GM12878 (cell line): ENCODE measurements around the gene SBK2. TPM values are rescaled to one million over a fixed set of nuclear protein-coding genes. Genes with fewer than 3 reads are reported as not detected.

Source experiments
- BHLHE40 ChIP-seq, 2 experiments: fragments of 450-650 bp in 1 of 2; IDR thresholded peaks; 2 replicates each; pipeline ENCODE4 v1.6.1; 2011 to 2017; ENCODE audit warnings: low read depth in 2 of 2, borderline replicate concordance in 1 of 2, improper control_type of control experiment in 1 of 2, low read length in 1 of 2, mild to moderate bottlenecking in 1 of 2
- CREB1 ChIP-seq: IDR thresholded peaks from 2 replicates; pipeline ENCODE4 v1.6.1; 2012; ENCODE audit warnings: low read depth, mild to moderate bottlenecking, inconsistent platforms
- ESRRA ChIP-seq: IDR thresholded peaks from 2 replicates; pipeline ENCODE4 v1.6.1; 2012; ENCODE audit warnings: mild to moderate bottlenecking, low read length, improper control_type of control experiment
- EZH2 ChIP-seq: IDR thresholded peaks from 2 replicates; pipeline ENCODE4 v1.6.1; 2012; ENCODE audit warnings: low read depth, mild to moderate bottlenecking, control low read depth, inconsistent platforms, low read length, borderline replicate concordance; ENCODE audit not compliant: control insufficient read depth
- HDAC2 ChIP-seq: fragments of 200-600 bp; sonication (generic); IDR thresholded peaks from 2 replicates; pipeline ENCODE4 v1.6.1; 2017
- JUNB ChIP-seq: IDR thresholded peaks from 2 replicates; pipeline ENCODE4 v1.6.1; 2016; ENCODE audit warnings: antibody characterized with exemption, mild to moderate bottlenecking
- MXI1 ChIP-seq: fragments of 150-350 bp; IDR thresholded peaks from 2 replicates; pipeline ENCODE4 v1.6.1; 2011; ENCODE audit warnings: low read depth, mild to moderate bottlenecking, inconsistent platforms, low read length, improper control_type of control experiment
- NR2C2 ChIP-seq: IDR thresholded peaks from 2 replicates; pipeline ENCODE4 v1.6.1; 2011; ENCODE audit warnings: borderline replicate concordance, low read depth; ENCODE audit not compliant: control insufficient read depth, insufficient read length
- PAX8 ChIP-seq: fragments of 450-650 bp; IDR thresholded peaks from 2 replicates; pipeline ENCODE4 v1.6.1; 2017; ENCODE audit warnings: mild to moderate bottlenecking, moderate library complexity
- RAD51 ChIP-seq: fragments of 450-650 bp; IDR thresholded peaks from 2 replicates; pipeline ENCODE4 v1.6.1; 2016; ENCODE audit warnings: moderate library complexity, mild to moderate bottlenecking, inconsistent platforms
- RCOR1 ChIP-seq: conservative IDR thresholded peaks from 2 replicates; pipeline ENCODE4 v1.6.1; 2012; ENCODE audit warnings: low read depth, low read length, improper control_type of control experiment
- REST ChIP-seq: IDR thresholded peaks from 2 replicates; pipeline ENCODE4 v1.6.1; 2012; ENCODE audit warnings: mild to moderate bottlenecking, low read depth, low read length
- SIN3A ChIP-seq: IDR thresholded peaks from 2 replicates; pipeline ENCODE4 v1.6.1; 2012; ENCODE audit warnings: low read depth, low read length, improper control_type of control experiment
- SMARCA5 ChIP-seq: fragments of 450-650 bp; IDR thresholded peaks from 2 replicates; pipeline ENCODE4 v1.6.1; 2017; ENCODE audit warnings: mild to moderate bottlenecking
- SUZ12 ChIP-seq: fragments of 200-600 bp; sonication (generic); IDR thresholded peaks from one replicate; pipeline ENCODE4 v1.6.1; 2018; ENCODE audit warnings: antibody characterized with exemption, mild to moderate bottlenecking; ENCODE audit not compliant: unreplicated experiment
- YBX1 ChIP-seq: fragments of 450-650 bp; IDR thresholded peaks from 2 replicates; pipeline ENCODE4 v1.6.1; 2016; ENCODE audit warnings: antibody characterized with exemption
- ZNF207 ChIP-seq: fragments of 450-650 bp; IDR thresholded peaks from 2 replicates; pipeline ENCODE4 v1.6.1; 2014; ENCODE audit warnings: antibody characterized with exemption, mild to moderate bottlenecking, borderline replicate concordance
- ZNF384 ChIP-seq: IDR thresholded peaks from 2 replicates; pipeline ENCODE4 v1.6.1; 2012; ENCODE audit warnings: low read depth, mild to moderate bottlenecking, low read length, improper control_type of control experiment, borderline replicate concordance
- polyA plus RNA-seq, 11 experiments: library from polyadenylated mRNA; depleted of rRNA in 4 of 11; unstranded in 6 of 11; stranded (reverse) in 5 of 11; fragments of >200 nt; fragmentation: Nextera tagmentation in 4 of 11; fragmentation: Illumina TruSeq in 1 of 11; extraction: Ambion mirVana in 4 of 11; extraction: Trizol in 1 of 11; gene quantifications; 1 replicate in 1 of 11; 2 replicates in 10 of 11; pipeline versions ENCODE4 v1.2.1 to v1.2.3, GENCODE V29; 2011 to 2016; ENCODE audit warnings: inconsistent platforms in 2 of 11, missing spikeins in 2 of 11, low read depth in 1 of 11
- total RNA-seq, 4 experiments: library from RNA; depleted of rRNA in 3 of 4; stranded (reverse); fragments of >200 nt in 3 of 4; fragmentation: Illumina TruSeq in 1 of 4; extraction: Trizol in 1 of 4; gene quantifications; 2 replicates each; pipeline versions ENCODE4 v1.2.1 to v1.2.3, GENCODE V29; 2013 to 2021
- TF ChIP-seq, protein P1 (sequence below): IDR thresholded peaks from 2 replicates; pipeline ENCODE4 v1.6.1; 2012; ENCODE audit warnings: improper control_type of control experiment, low read depth, low read length; ENCODE audit not compliant: insufficient replicate concordance
- TF ChIP-seq, protein P2 (sequence below): IDR thresholded peaks from 2 replicates; pipeline ENCODE4 v1.6.1; 2011; ENCODE audit warnings: low read depth, mild to moderate bottlenecking, low read length, moderate library complexity, borderline replicate concordance; ENCODE audit errors: extremely low read depth
- TF ChIP-seq, protein P3 (sequence below): IDR thresholded peaks from 2 replicates; pipeline ENCODE4 v1.6.1; 2012; ENCODE audit warnings: low read length, inconsistent platforms

The SBK2 gene
- total and polyA plus RNA-seq, 10 of the 15 experiments (the other 5 are each of a cell fraction or from before 2014, with no cell fraction given), result not detected

DNA sequence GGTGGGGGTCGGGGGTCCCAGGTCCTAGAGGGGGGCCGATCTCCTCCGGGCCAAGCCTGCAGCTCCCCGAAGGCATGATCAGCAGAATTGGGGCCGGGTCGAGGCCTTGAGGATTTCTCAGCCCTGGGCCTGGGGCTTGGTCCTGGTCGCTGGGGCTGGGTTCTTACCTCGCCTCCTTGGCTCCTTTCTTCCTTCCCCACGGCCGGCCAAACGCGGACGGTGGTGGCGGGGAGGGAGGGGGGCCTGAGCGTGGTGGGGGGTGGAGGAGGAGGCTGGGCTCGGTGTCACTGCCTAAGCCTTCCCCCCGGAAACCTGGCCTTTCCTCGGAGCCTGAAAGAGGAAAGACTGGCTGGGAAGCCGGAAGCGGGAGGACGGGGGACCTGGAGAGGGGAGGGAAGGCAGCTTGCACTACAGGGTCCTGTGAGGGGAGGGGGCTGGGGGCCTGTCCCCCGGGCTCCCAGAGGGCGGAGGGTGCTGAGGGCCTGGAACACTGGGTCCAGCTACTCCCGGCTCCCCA, 43.8 kb upstream of the SBK2 start, which contains the start of gene ZNF579 (continued):
- TF ChIP-seq BHLHE40 (IDR thresholded peaks at IDR 0.05; ENCODE audit: borderline replicate concordance in 1 of 2, low read depth in 2 of 2, low read length in 1 of 2), result peak; percentile 8 to 20; a peak in 1 of 4 replicates
- TF ChIP-seq JUNB, result no peak
- TF ChIP-seq, protein P1, sequence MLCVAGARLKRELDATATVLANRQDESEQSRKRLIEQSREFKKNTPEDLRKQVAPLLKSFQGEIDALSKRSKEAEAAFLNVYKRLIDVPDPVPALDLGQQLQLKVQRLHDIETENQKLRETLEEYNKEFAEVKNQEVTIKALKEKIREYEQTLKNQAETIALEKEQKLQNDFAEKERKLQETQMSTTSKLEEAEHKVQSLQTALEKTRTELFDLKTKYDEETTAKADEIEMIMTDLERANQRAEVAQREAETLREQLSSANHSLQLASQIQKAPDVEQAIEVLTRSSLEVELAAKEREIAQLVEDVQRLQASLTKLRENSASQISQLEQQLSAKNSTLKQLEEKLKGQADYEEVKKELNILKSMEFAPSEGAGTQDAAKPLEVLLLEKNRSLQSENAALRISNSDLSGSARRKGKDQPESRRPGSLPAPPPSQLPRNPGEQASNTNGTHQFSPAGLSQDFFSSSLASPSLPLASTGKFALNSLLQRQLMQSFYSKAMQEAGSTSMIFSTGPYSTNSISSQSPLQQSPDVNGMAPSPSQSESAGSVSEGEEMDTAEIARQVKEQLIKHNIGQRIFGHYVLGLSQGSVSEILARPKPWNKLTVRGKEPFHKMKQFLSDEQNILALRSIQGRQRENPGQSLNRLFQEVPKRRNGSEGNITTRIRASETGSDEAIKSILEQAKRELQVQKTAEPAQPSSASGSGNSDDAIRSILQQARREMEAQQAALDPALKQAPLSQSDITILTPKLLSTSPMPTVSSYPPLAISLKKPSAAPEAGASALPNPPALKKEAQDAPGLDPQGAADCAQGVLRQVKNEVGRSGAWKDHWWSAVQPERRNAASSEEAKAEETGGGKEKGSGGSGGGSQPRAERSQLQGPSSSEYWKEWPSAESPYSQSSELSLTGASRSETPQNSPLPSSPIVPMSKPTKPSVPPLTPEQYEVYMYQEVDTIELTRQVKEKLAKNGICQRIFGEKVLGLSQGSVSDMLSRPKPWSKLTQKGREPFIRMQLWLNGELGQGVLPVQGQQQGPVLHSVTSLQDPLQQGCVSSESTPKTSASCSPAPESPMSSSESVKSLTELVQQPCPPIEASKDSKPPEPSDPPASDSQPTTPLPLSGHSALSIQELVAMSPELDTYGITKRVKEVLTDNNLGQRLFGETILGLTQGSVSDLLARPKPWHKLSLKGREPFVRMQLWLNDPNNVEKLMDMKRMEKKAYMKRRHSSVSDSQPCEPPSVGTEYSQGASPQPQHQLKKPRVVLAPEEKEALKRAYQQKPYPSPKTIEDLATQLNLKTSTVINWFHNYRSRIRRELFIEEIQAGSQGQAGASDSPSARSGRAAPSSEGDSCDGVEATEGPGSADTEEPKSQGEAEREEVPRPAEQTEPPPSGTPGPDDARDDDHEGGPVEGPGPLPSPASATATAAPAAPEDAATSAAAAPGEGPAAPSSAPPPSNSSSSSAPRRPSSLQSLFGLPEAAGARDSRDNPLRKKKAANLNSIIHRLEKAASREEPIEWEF, result no peak
- TF ChIP-seq NR2C2, result no peak
- TF ChIP-seq, protein P2, sequence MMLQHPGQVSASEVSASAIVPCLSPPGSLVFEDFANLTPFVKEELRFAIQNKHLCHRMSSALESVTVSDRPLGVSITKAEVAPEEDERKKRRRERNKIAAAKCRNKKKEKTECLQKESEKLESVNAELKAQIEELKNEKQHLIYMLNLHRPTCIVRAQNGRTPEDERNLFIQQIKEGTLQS, result no peak
- TF ChIP-seq SIN3A, result no peak; the same call in 1 of the 2 replicates
- TF ChIP-seq CREB1, result 0 out of 2 replicates have a peak, but pooled peaks have one; percentile 49
- no peak for TF ChIP-seq ZNF384
- TF ChIP-seq RCOR1, result no peak
- TF ChIP-seq, protein P3, sequence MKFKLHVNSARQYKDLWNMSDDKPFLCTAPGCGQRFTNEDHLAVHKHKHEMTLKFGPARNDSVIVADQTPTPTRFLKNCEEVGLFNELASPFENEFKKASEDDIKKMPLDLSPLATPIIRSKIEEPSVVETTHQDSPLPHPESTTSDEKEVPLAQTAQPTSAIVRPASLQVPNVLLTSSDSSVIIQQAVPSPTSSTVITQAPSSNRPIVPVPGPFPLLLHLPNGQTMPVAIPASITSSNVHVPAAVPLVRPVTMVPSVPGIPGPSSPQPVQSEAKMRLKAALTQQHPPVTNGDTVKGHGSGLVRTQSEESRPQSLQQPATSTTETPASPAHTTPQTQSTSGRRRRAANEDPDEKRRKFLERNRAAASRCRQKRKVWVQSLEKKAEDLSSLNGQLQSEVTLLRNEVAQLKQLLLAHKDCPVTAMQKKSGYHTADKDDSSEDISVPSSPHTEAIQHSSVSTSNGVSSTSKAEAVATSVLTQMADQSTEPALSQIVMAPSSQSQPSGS, result no peak
- TF ChIP-seq ESRRA, result no peak
- TF ChIP-seq PAX8, result no peak
- TF ChIP-seq HDAC2, result no peak
- no peak for TF ChIP-seq REST
- no peak for TF ChIP-seq RAD51
- no peak for TF ChIP-seq SMARCA5
- TF ChIP-seq EZH2, result no peak
- peak; percentile 68; the same call in 1 of the 2 replicates for TF ChIP-seq MXI1
- TF ChIP-seq SUZ12, result no peak
- TF ChIP-seq ZNF207, result no peak
- no peak for TF ChIP-seq YBX1
